ENCODE results near the gene PPP1R9A.

GRCh38 chr7:95004618-95005247 is 97.3 kb downstream of the PPP1R9A start:
- TF ChIP-seq, protein P1, sequence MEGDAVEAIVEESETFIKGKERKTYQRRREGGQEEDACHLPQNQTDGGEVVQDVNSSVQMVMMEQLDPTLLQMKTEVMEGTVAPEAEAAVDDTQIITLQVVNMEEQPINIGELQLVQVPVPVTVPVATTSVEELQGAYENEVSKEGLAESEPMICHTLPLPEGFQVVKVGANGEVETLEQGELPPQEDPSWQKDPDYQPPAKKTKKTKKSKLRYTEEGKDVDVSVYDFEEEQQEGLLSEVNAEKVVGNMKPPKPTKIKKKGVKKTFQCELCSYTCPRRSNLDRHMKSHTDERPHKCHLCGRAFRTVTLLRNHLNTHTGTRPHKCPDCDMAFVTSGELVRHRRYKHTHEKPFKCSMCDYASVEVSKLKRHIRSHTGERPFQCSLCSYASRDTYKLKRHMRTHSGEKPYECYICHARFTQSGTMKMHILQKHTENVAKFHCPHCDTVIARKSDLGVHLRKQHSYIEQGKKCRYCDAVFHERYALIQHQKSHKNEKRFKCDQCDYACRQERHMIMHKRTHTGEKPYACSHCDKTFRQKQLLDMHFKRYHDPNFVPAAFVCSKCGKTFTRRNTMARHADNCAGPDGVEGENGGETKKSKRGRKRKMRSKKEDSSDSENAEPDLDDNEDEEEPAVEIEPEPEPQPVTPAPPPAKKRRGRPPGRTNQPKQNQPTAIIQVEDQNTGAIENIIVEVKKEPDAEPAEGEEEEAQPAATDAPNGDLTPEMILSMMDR (IDR thresholded peaks at IDR 0.05) = no peak
- no peak for TF ChIP-seq POLR2A (IDR thresholded peaks at IDR 0.05)

Data from Peyer's patch (tissue), 4 donors.